Natural killer cell (primary cell): ENCODE data around the gene FANCG. TPM values are rescaled to one million over a fixed set of nuclear protein-coding genes. Genes with fewer than 3 reads are reported as not detected.

Experiments
- ATAC-seq, 3 donors: fragments of 150-1000 bp in 2 of 3; fragments of 200-7000 bp in 1 of 3; cut with Tn5 transposase; 1 replicate in 1 of 3; 2 replicates in 2 of 3; pipeline ENCODE4 v1.10.0; 2021; ENCODE audit warnings: mild to moderate bottlenecking in 2 of 3, moderate library complexity in 2 of 3
- DNase-seq, 2 donors: peaks; one replicate each; pipeline versions ENCODE4 v3.0.0 to v3.0.0-alpha.2; 2013 to 2021; ENCODE audit warnings: mixed read lengths in 1 of 2
- H3K27ac ChIP-seq: one replicate; pipeline ENCODE4 v1.5.1; 2013; ENCODE audit warnings: mild to moderate bottlenecking, low read length
- H3K27me3 ChIP-seq: one replicate; pipeline ENCODE4 v1.6.1; 2013; ENCODE audit warnings: low read length; ENCODE audit not compliant: control insufficient read depth, insufficient read depth
- H3K36me3 ChIP-seq: one replicate; pipeline ENCODE4 v1.6.1; 2013; ENCODE audit warnings: low read length; ENCODE audit not compliant: control insufficient read depth, insufficient read depth
- H3K4me1 ChIP-seq: one replicate; pipeline ENCODE4 v1.6.1; 2013; ENCODE audit warnings: low read length; ENCODE audit not compliant: control insufficient read depth, insufficient read depth
- H3K4me3 ChIP-seq: one replicate; pipeline ENCODE4 v1.5.1; 2013; ENCODE audit warnings: low read length
- H3K9me3 ChIP-seq: one replicate; pipeline ENCODE4 v1.6.1; 2013; ENCODE audit warnings: low read length; ENCODE audit not compliant: control insufficient read depth, insufficient read depth
- H3K27ac Mint-ChIP-seq, 2 donors: one replicate each; pipeline ENCODE4 v1.8.0; 2022; ENCODE audit warnings: mild to moderate bottlenecking in 2 of 2, mixed read lengths in 2 of 2, moderate library complexity in 1 of 2
- H3K27me3 Mint-ChIP-seq, 2 donors: one replicate each; pipeline ENCODE4 v1.8.0; 2022; ENCODE audit warnings: low read depth in 2 of 2, mixed read lengths in 2 of 2
- H3K36me3 Mint-ChIP-seq: one replicate; pipeline ENCODE4 v1.8.0; 2022; ENCODE audit warnings: mixed read lengths
- H3K4me1 Mint-ChIP-seq, 2 donors: one replicate each; pipeline ENCODE4 v1.8.0; 2022; ENCODE audit warnings: mixed read lengths in 2 of 2
- H3K4me3 Mint-ChIP-seq: one replicate; pipeline ENCODE4 v1.8.0; 2022; ENCODE audit warnings: mild to moderate bottlenecking, moderate library complexity, mixed read lengths
- H3K9me3 Mint-ChIP-seq, 2 donors: one replicate each; pipeline ENCODE4 v1.8.0; 2022; ENCODE audit warnings: mixed read lengths in 2 of 2
- CTCF ChIP-seq: fragments of 200-600 bp; IDR thresholded peaks from one replicate; pipeline ENCODE4 v1.8.0; 2022; ENCODE audit warnings: antibody characterized with exemption
- WGBS: methylation state at CpG from one replicate; pipeline ENCODE4 v1.1.7; 2013; ENCODE audit warnings: missing lambda C conversion rate; ENCODE audit not compliant: insufficient coverage; 5-methylcytosine and 5-hydroxymethylcytosine counted together
- intact Hi-C: fragments of 100-400 bp; cut with micrococcal nuclease; formaldehyde crosslinking; loops from one replicate; pipeline ENCODE4 v1.14.2; 2022
- total RNA-seq, 4 donors: library from RNA; stranded (reverse); fragments of 120-200 nt in 1 of 4; gene quantifications; one replicate each; pipeline versions ENCODE4 v1.2.3 to v1.2.4, GENCODE V29; 2013 to 2022

Gene FANCG
- total RNA-seq, 3 donors from 2014 or later (not counting 1 experiment from before 2014, with no cell fraction given) = 33.9 to 38.9 (median 35.7) TPM

- TF ChIP-seq CTCF = no peak
- no peaks in the 10 kb centered on the region for H3K36me3 Mint-ChIP-seq
- no peaks in the 10 kb centered on the region for H3K9me3 ChIP-seq
Measured at GRCh38 chr9:35074141-35074540, 5.6 kb downstream of the FANCG start.

GRCh38 chr9:35073279-35073612, 6.5 kb downstream of the FANCG start:
- Mint-ChIP-seq H3K27ac (peak overlapping the region; percentile 88 to 94), H3K36me3 (no peaks in the 10 kb centered on the region), H3K27me3 (no peaks in the 10 kb centered on the region), H3K4me1 (peaks cover 42 to 50% of the 10 kb centered on the region in 2 donors), H3K9me3 (no peaks in the 10 kb centered on the region), H3K4me3 (peak overlapping the region; percentile 88)
- no peak for ATAC-seq
- Histone ChIP-seq H3K27me3 (no peaks in the 10 kb centered on the region), H3K9me3 (no peaks in the 10 kb centered on the region), H3K36me3 (peaks cover 9% of the 10 kb centered on the region), H3K27ac (peak overlapping the region; percentile 96), H3K4me3 (no peak overlapping the region), H3K4me1 (peaks cover 32% of the 10 kb centered on the region)
- intact Hi-C loops = loop anchor here (2.0 kb wide), 2 partner anchors 30 to 532 kb away; partner anchors contain the start of genes STOML2 and TESK1
- no CpG with 5 or more reads among the region's 2 CpGs for WGBS
- DNase-seq = no peak
- no peak for TF ChIP-seq CTCF

More at GRCh38 chr9:35074141-35074540, 5.6 kb downstream of the FANCG start:
- H3K27me3 ChIP-seq = no peaks in the 10 kb centered on the region
- H3K27ac ChIP-seq = no peak overlapping the region
- no peak overlapping the region for H3K4me3 ChIP-seq
- Mint-ChIP-seq H3K27me3 (no peaks in the 10 kb centered on the region), H3K4me1 (peaks cover 42 to 48% of the 10 kb centered on the region in 2 donors), H3K27ac (peak overlapping the region; percentile 11 to 94), H3K4me3 (no peak overlapping the region), H3K9me3 (no peaks in the 10 kb centered on the region)
- intact Hi-C loops = no loop called here
- ATAC-seq (no peak), DNase-seq (no peak)
- 95% methylated on average over 6 of the region's 6 CpGs for WGBS
- H3K4me1 ChIP-seq = peaks cover 37% of the 10 kb centered on the region
- peaks cover 6% of the 10 kb centered on the region for H3K36me3 ChIP-seq

- peak; percentile 95 to 99 for DNase-seq
- peaks cover 14% of the 10 kb centered on the region for H3K36me3 ChIP-seq
- TF ChIP-seq CTCF = no peak
- 4% methylated on average over 54 of the region's 54 CpGs for WGBS
- Mint-ChIP-seq H3K4me3 (peak within 1 kb of the TSS; percentile 88), H3K27ac (peak within 1 kb of the TSS; percentile 88 to 94), H3K9me3 (no peaks in the 10 kb centered on the region), H3K4me1 (peaks cover 45 to 50% of the 10 kb centered on the region in 2 donors), H3K27me3 (no peaks in the 10 kb centered on the region), H3K36me3 (no peaks in the 10 kb centered on the region)
- peak within 1 kb of the TSS; percentile 96 for H3K27ac ChIP-seq
- intact Hi-C loops = loop anchor here (1.0 to 2.0 kb wide), 5 partner anchors 24 to 532 kb away; partner anchors contain the start of genes ATOSB, DNAJB5, PIGO and STOML2
- peak within 1 kb of the TSS; percentile 74 for H3K4me3 ChIP-seq
- H3K9me3 ChIP-seq = no peaks in the 10 kb centered on the region
- peaks cover 37% of the 10 kb centered on the region for H3K4me1 ChIP-seq
- no peaks in the 10 kb centered on the region for H3K27me3 ChIP-seq
- ATAC-seq = peak; percentile 84 to 94 (median 86)
Measured at GRCh38 chr9:35072461-35073278, 7.1 kb downstream of the FANCG start, which contains the start of gene VCP. Gene VCP, minus strand, starts transcription at chr9:35072625. Its CDS starts 272 bp downstream, at chr9:35072353.
